Esophagus squamous epithelium (tissue), 5 donors: Measurements from ENCODE around the gene JPH3. TPM values are rescaled to one million over a fixed set of nuclear protein-coding genes. Genes with fewer than 3 reads are reported as not detected.

Source experiments
- DNase-seq: peaks from one replicate; lab custom pipeline; 2025; lab: John Stamatoyannopoulos, UW
- H3K27ac ChIP-seq, 4 donors: fragments of 200-600 bp; sonication (generic); one replicate each; pipeline ENCODE4 v1.5.1; 2016 to 2019; ENCODE audit warnings: mild to moderate bottlenecking in 1 of 4
- H3K27me3 ChIP-seq, 4 donors: fragments of 200-600 bp; sonication (generic); 1 replicate in 3 of 4; 2 replicates in 1 of 4; pipeline versions ENCODE4 v1.5.1 to v1.6.0; 2017 to 2021; ENCODE audit warnings: antibody characterized with exemption in 1 of 4
- H3K36me3 ChIP-seq, 3 donors: fragments of 200-600 bp; sonication (generic); one replicate each; pipeline ENCODE4 v1.5.1; 2016 to 2019
- H3K4me1 ChIP-seq, 3 donors: fragments of 200-600 bp; sonication (generic); one replicate each; pipeline ENCODE4 v1.5.1; 2017 to 2019
- H3K4me3 ChIP-seq, 4 donors: fragments of 200-600 bp; sonication (generic); 1 replicate in 3 of 4; 2 replicates in 1 of 4; pipeline ENCODE4 v1.5.1; 2016 to 2019; ENCODE audit warnings: mild to moderate bottlenecking in 2 of 4, moderate library complexity in 1 of 4
- H3K9me3 ChIP-seq, 3 donors: fragments of 200-600 bp; sonication (generic); one replicate each; pipeline ENCODE4 v1.5.1; 2016 to 2019
- POLR2A ChIP-seq, 4 donors: fragments of 450-650 bp; IDR thresholded peaks; one replicate each; pipeline ENCODE4 v1.6.1; 2017; ENCODE audit warnings: antibody characterized with exemption in 4 of 4, mild to moderate bottlenecking in 4 of 4, moderate library complexity in 3 of 4
- WGBS, 2 donors: methylation state at CpG; one replicate each; pipeline ENCODE4 v1.1.5; 2018; 5-methylcytosine and 5-hydroxymethylcytosine counted together
- intact Hi-C: fragments of 100-400 bp; cut with DNase I; formaldehyde crosslinking; loops from one replicate; pipeline ENCODE4 v1.15.0; 2022
- total RNA-seq, 4 donors: library from RNA; depleted of rRNA; stranded (reverse); fragments of >200 nt; gene quantifications; one replicate each; pipeline ENCODE4 v1.1.0, GENCODE V29; 2016
- TF ChIP-seq, protein P1 (sequence below), 6 experiments: fragments of 450-650 bp in 4 of 6; fragments of 200-600 bp in 2 of 6; sonication (generic) in 2 of 6; IDR thresholded peaks; one replicate each; pipeline ENCODE4 v1.5.1; 2016 to 2019; ENCODE audit warnings: antibody characterized with exemption in 6 of 6, mild to moderate bottlenecking in 4 of 6, moderate library complexity in 4 of 6
- donor health status: DM: yes; HTN: yes; CAD: no.

JPH3 gene
- total RNA-seq, 4 donors from 2014 or later, result 0.29 to 0.76 (median 0.45) TPM; not detected in 1

GRCh38 chr16:87721622-87722585 is 119.6 kb downstream of the JPH3 start:
- Histone ChIP-seq H3K4me1 (peaks cover 0 to 8% (median 0%) of the 10 kb centered on the region in 3 donors), H3K4me3 (no peak overlapping the region), H3K27me3 (no peaks in the 10 kb centered on the region), H3K9me3 (no peaks in the 10 kb centered on the region), H3K36me3 (peaks cover 0 to 89% (median 0%) of the 10 kb centered on the region in 3 donors), H3K27ac (no peak overlapping the region)
- DNase-seq, result no peak
- WGBS, 2 donors, result 89 to 91% methylated on average over 18 to 24 of the region's 33 CpGs
- TF ChIP-seq POLR2A (IDR thresholded peaks at IDR 0.05), result no peak
- TF ChIP-seq, protein P1, sequence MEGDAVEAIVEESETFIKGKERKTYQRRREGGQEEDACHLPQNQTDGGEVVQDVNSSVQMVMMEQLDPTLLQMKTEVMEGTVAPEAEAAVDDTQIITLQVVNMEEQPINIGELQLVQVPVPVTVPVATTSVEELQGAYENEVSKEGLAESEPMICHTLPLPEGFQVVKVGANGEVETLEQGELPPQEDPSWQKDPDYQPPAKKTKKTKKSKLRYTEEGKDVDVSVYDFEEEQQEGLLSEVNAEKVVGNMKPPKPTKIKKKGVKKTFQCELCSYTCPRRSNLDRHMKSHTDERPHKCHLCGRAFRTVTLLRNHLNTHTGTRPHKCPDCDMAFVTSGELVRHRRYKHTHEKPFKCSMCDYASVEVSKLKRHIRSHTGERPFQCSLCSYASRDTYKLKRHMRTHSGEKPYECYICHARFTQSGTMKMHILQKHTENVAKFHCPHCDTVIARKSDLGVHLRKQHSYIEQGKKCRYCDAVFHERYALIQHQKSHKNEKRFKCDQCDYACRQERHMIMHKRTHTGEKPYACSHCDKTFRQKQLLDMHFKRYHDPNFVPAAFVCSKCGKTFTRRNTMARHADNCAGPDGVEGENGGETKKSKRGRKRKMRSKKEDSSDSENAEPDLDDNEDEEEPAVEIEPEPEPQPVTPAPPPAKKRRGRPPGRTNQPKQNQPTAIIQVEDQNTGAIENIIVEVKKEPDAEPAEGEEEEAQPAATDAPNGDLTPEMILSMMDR (IDR thresholded peaks at IDR 0.05), result no peak
- intact Hi-C loops, result no loop called here

GRCh38 chr16:87722590-87723225 is 120.4 kb downstream of the JPH3 start:
- peaks cover 0 to 8% (median 0%) of the 10 kb centered on the region in 3 donors for H3K4me1 ChIP-seq
- no peak for TF ChIP-seq POLR2A (IDR thresholded peaks at IDR 0.05)
- TF ChIP-seq, protein P1 (IDR thresholded peaks at IDR 0.05), result no peak
- no peak overlapping the region for H3K4me3 ChIP-seq
- peaks cover 0 to 89% (median 0%) of the 10 kb centered on the region in 3 donors for H3K36me3 ChIP-seq
- intact Hi-C loops, result no loop called here
- no peak for DNase-seq
- no peak overlapping the region for H3K27ac ChIP-seq
- WGBS, 2 donors, result 98% methylated on average over 16 to 17 of the region's 19 CpGs
- H3K27me3 ChIP-seq, result no peaks in the 10 kb centered on the region
- no peaks in the 10 kb centered on the region for H3K9me3 ChIP-seq

- WGBS, 2 donors, result 37 to 73% methylated on average over 3 to 10 of the region's 12 CpGs
- no peak for DNase-seq
- TF ChIP-seq, protein P1 (IDR thresholded peaks at IDR 0.05), result no peak
- no peak for TF ChIP-seq POLR2A (IDR thresholded peaks at IDR 0.05)
- no peak overlapping the region for H3K27ac ChIP-seq
- no peak overlapping the region for H3K4me3 ChIP-seq
- intact Hi-C loops, result no loop called here
- peaks cover 0 to 90% (median 0%) of the 10 kb centered on the region in 3 donors for H3K36me3 ChIP-seq
- no peaks in the 10 kb centered on the region for H3K9me3 ChIP-seq
- peaks cover 0 to 8% (median 0%) of the 10 kb centered on the region in 3 donors for H3K4me1 ChIP-seq
- no peaks in the 10 kb centered on the region for H3K27me3 ChIP-seq
These were observed 120.9 kb downstream of the JPH3 start for GRCh38 chr16:87723226-87723623.

- Histone ChIP-seq H3K9me3 (no peaks in the 10 kb centered on the region), H3K4me1 (peaks cover 0 to 8% (median 0%) of the 10 kb centered on the region in 3 donors), H3K27me3 (no peaks in the 10 kb centered on the region), H3K4me3 (no peak overlapping the region), H3K36me3 (peaks cover 0 to 92% (median 7%) of the 10 kb centered on the region in 3 donors), H3K27ac (no peak overlapping the region)
- no peak for DNase-seq
- WGBS, 2 donors, result 69 to 79% methylated on average over 17 to 19 of the region's 19 CpGs
- intact Hi-C loops, result no loop called here
- TF ChIP-seq, protein P1 (IDR thresholded peaks at IDR 0.05), result no peak
- no peak for TF ChIP-seq POLR2A (IDR thresholded peaks at IDR 0.05)
These were observed 122.4 kb downstream of the JPH3 start for GRCh38 chr16:87724490-87725291.
